ENCODE data around the gene BMPR1B.

BMPR1B gene

DNA sequence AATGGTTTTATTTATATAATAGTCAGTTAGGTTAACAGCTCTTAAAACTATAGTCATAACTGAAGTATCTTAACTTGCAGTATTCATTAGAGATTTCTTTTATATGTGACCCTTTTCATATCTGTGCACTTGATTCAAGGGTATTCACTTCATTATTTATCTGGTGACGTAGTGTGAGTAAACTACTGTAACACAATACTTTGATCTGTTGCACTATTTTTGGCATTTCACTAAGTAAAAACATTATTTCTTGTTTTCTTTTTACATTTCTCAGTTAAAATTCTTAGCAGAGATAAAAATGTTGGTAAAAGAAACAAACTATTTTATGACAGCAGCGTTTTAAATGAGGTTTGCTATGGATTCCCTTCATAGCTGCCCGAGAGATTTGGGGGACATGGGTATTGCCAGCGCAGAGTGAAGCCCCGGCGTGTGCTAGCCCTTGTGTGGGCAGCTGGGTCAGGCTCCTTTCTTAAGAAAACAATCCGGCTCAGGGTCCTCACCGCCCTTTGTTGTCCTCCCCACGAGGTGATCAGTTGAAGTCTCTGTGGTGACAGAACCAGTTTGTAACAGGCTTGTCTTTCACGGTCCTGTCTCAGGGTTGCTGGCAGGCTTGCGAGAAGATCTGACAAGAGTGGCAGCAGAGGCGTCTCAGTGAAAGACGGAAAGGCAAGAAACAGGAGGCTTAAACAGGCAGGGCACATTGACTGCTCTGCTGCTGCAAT lies 293.4 kb downstream of the BMPR1B start:
- Histone ChIP-seq H3K9me3 (ENCODE audit: control insufficient read depth, insufficient read depth, low read length) (no peaks in the 10 kb centered on the region), H3K9me2 (replicated peaks; ENCODE audit: control insufficient read depth, low read length) (no peaks in the 10 kb centered on the region), H3K27ac (ENCODE audit: low read depth, low read length) (no peak overlapping the region), H3K4me3 (ENCODE audit: low read length) (no peak overlapping the region), H3K4me1 (ENCODE audit: control insufficient read depth, low read length) (no peaks in the 10 kb centered on the region), H3K36me3 (ENCODE audit: control insufficient read depth, low read length) (no peaks in the 10 kb centered on the region), H3K4me2 (ENCODE audit: low read length) (no peak overlapping the region), H3K27me3 (ENCODE audit: control insufficient read depth, low read length) (no peaks in the 10 kb centered on the region), H4K20me1 (ENCODE audit: control insufficient read depth, insufficient read depth, low read depth, low read length) (no peaks in the 10 kb centered on the region), H3F3A (ENCODE audit: control insufficient read depth, insufficient read depth) (no peaks in the 10 kb centered on the region), H3K79me2 (ENCODE audit: control insufficient read depth, low read length) (no peaks in the 10 kb centered on the region)
- TF ChIP-seq, protein P1, sequence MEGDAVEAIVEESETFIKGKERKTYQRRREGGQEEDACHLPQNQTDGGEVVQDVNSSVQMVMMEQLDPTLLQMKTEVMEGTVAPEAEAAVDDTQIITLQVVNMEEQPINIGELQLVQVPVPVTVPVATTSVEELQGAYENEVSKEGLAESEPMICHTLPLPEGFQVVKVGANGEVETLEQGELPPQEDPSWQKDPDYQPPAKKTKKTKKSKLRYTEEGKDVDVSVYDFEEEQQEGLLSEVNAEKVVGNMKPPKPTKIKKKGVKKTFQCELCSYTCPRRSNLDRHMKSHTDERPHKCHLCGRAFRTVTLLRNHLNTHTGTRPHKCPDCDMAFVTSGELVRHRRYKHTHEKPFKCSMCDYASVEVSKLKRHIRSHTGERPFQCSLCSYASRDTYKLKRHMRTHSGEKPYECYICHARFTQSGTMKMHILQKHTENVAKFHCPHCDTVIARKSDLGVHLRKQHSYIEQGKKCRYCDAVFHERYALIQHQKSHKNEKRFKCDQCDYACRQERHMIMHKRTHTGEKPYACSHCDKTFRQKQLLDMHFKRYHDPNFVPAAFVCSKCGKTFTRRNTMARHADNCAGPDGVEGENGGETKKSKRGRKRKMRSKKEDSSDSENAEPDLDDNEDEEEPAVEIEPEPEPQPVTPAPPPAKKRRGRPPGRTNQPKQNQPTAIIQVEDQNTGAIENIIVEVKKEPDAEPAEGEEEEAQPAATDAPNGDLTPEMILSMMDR (IDR thresholded peaks at IDR 0.05; ENCODE audit: low read depth, low read length, poor library complexity, severe bottlenecking): no peak
- no peak for TF ChIP-seq EZH2phosphoT487 (IDR thresholded peaks at IDR 0.05; ENCODE audit: borderline replicate concordance, low read length)

DNA sequence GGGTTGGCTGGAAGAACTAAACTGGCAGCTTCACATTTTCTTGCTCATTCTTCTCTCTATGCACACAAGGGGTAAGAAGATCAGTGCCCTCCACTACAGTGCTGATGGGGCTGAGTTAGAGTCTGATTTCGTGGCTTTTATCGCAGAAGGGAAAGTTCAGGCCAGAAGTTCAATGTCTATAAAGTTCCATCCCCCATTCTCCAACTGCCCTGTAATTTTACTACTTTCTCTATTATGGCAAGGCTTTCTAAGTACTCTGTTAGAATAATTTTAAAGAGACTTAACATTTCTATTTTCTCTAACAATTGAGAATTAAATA lies 293.9 kb downstream of the BMPR1B start:
- no peak overlapping the region for H3K4me2 ChIP-seq (ENCODE audit: low read length)

DNA sequence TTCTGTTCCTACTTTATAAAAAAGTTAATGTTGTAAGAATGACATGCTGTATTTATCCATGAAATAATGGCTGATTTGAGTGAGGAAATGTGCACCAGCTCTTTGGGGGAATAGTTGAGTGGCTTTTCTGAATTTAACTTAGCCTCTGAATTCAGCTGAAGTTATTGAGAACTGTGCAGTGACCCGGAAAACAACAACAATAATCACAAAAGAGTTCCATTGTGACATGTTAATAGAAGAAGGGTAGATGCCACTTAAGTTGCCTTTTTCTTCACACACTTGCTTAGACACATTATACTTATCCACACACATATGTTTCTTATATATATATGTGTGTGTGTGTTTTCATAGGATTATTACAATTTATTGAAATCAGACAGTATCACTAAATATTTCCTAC lies 301.2 kb downstream of the BMPR1B start:
- no peaks in the 10 kb centered on the region for H3K36me3 ChIP-seq (ENCODE audit: control insufficient read depth, low read length)
- H3K4me2 ChIP-seq (ENCODE audit: low read length): no peak overlapping the region
- TF ChIP-seq EZH2phosphoT487 (IDR thresholded peaks at IDR 0.05; ENCODE audit: borderline replicate concordance, low read length): no peak
- TF ChIP-seq, protein P1 (IDR thresholded peaks at IDR 0.05; ENCODE audit: low read depth, low read length, poor library complexity, severe bottlenecking): no peak

More for the DNA sequence above, 293.9 kb downstream of the BMPR1B start:
- no peaks in the 10 kb centered on the region for H3K4me1 ChIP-seq (ENCODE audit: control insufficient read depth, low read length)
- H3K27ac ChIP-seq (ENCODE audit: low read depth, low read length): no peak overlapping the region
- H3K79me2 ChIP-seq (ENCODE audit: control insufficient read depth, low read length): no peaks in the 10 kb centered on the region
- H4K20me1 ChIP-seq (ENCODE audit: control insufficient read depth, insufficient read depth, low read depth, low read length): no peaks in the 10 kb centered on the region
- H3F3A ChIP-seq (ENCODE audit: control insufficient read depth, insufficient read depth): no peaks in the 10 kb centered on the region
- TF ChIP-seq EZH2phosphoT487 (IDR thresholded peaks at IDR 0.05; ENCODE audit: borderline replicate concordance, low read length): no peak
- TF ChIP-seq, protein P1 (IDR thresholded peaks at IDR 0.05; ENCODE audit: low read depth, low read length, poor library complexity, severe bottlenecking): no peak
- no peaks in the 10 kb centered on the region for H3K9me3 ChIP-seq (ENCODE audit: control insufficient read depth, insufficient read depth, low read length)
- no peaks in the 10 kb centered on the region for H3K9me2 ChIP-seq (replicated peaks; ENCODE audit: control insufficient read depth, low read length)
- no peaks in the 10 kb centered on the region for H3K27me3 ChIP-seq (ENCODE audit: control insufficient read depth, low read length)
- no peaks in the 10 kb centered on the region for H3K36me3 ChIP-seq (ENCODE audit: control insufficient read depth, low read length)
- no peak overlapping the region for H3K4me3 ChIP-seq (ENCODE audit: low read length)

More for the DNA sequence above, 301.2 kb downstream of the BMPR1B start:
- Histone ChIP-seq H3K27me3 (ENCODE audit: control insufficient read depth, low read length) (no peaks in the 10 kb centered on the region), H3K4me1 (ENCODE audit: control insufficient read depth, low read length) (peaks cover 4% of the 10 kb centered on the region; the same call in 1 of the 2 replicates), H3K9me2 (replicated peaks; ENCODE audit: control insufficient read depth, low read length) (no peaks in the 10 kb centered on the region), H3K27ac (ENCODE audit: low read depth, low read length) (no peak overlapping the region), H3K9me3 (ENCODE audit: control insufficient read depth, insufficient read depth, low read length) (no peaks in the 10 kb centered on the region), H3K4me3 (ENCODE audit: low read length) (no peak overlapping the region), H4K20me1 (ENCODE audit: control insufficient read depth, insufficient read depth, low read depth, low read length) (no peaks in the 10 kb centered on the region), H3F3A (ENCODE audit: control insufficient read depth, insufficient read depth) (no peaks in the 10 kb centered on the region), H3K79me2 (ENCODE audit: control insufficient read depth, low read length) (no peaks in the 10 kb centered on the region)

Measured in DOHH2 (cell line).